Measurements from ENCODE around the gene USF3. TPM values are rescaled to one million over a fixed set of nuclear protein-coding genes. Genes with fewer than 3 reads are reported as not detected.
A peak's percentile ranks its signal among the peaks of the same experiment; 100 is the strongest.

The USF3 gene, protein sequence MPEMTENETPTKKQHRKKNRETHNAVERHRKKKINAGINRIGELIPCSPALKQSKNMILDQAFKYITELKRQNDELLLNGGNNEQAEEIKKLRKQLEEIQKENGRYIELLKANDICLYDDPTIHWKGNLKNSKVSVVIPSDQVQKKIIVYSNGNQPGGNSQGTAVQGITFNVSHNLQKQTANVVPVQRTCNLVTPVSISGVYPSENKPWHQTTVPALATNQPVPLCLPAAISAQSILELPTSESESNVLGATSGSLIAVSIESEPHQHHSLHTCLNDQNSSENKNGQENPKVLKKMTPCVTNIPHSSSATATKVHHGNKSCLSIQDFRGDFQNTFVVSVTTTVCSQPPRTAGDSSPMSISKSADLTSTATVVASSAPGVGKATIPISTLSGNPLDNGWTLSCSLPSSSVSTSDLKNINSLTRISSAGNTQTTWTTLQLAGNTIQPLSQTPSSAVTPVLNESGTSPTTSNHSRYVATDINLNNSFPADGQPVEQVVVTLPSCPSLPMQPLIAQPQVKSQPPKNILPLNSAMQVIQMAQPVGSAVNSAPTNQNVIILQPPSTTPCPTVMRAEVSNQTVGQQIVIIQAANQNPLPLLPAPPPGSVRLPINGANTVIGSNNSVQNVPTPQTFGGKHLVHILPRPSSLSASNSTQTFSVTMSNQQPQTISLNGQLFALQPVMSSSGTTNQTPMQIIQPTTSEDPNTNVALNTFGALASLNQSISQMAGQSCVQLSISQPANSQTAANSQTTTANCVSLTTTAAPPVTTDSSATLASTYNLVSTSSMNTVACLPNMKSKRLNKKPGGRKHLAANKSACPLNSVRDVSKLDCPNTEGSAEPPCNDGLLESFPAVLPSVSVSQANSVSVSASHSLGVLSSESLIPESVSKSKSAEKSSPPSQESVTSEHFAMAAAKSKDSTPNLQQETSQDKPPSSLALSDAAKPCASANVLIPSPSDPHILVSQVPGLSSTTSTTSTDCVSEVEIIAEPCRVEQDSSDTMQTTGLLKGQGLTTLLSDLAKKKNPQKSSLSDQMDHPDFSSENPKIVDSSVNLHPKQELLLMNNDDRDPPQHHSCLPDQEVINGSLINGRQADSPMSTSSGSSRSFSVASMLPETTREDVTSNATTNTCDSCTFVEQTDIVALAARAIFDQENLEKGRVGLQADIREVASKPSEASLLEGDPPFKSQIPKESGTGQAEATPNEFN (N-terminal part only)
- 15.1 TPM for total RNA-seq
- long read RNA-seq, partial matches to known transcripts = 1 of 4 reads
- long read RNA-seq, other reads (novel, unspliced or antisense) = 3 of 4 reads

- peak; percentile 91 for DNase-seq (ENCODE audit: low spot score)
These were observed at the start of gene USF3 for GRCh38 chr3:113695786-113696645. USF3 (minus strand) TSS chr3:113696642; CDS start chr3:113674878, 21,764 bp downstream.

DNA sequence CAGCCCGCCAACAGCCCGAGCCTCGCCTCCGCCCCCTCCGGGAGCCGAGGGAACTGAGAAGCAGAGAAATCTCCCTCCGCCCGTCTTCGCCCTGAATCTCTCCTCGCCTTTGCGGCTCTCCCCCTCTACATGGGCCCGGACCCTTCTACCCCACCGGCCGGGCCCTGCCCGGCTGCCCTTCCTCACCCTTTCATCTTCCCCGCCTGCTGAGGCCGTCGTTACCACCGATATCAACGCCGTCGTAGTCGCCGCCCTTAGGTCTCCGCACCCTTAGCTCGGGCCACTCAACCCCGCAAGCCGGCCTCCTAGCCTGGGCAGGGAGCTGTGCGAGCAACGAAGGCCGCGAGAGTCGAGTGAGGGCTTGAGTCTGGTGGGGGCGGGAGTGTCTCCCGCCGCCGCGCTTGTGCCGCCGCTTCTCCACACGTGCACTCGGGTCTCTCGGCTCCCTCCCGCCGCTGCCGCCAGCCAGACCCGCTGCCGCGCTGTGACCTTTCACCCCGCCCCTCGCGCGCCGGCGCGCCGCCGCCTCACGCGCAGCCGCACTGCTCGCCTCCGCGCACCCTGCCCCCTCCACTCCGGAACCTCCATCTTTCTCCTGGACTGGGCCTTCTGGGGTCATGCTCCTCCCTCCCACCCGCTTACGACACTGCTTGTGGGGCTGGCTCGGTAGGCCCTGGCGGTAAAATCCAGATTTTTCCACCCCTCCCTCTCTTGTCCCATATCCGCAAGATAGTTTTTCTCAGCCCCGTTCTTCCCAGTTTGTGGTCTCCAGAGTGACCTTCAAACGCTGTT is 49.5 kb upstream of the USF3 start, which contains the start of gene NAA50:
TSS of gene NAA50 (minus strand) at position 494 of the 792 bp plus-strand sequence. CDS start at position 194, 300 bp downstream.
- DNase-seq (ENCODE audit: low spot score) = peak; percentile 98

GRCh38 chr3:113744941-113745755 is 48.7 kb upstream of the USF3 start:
- DNase-seq (ENCODE audit: low spot score) = no peak

DNA sequence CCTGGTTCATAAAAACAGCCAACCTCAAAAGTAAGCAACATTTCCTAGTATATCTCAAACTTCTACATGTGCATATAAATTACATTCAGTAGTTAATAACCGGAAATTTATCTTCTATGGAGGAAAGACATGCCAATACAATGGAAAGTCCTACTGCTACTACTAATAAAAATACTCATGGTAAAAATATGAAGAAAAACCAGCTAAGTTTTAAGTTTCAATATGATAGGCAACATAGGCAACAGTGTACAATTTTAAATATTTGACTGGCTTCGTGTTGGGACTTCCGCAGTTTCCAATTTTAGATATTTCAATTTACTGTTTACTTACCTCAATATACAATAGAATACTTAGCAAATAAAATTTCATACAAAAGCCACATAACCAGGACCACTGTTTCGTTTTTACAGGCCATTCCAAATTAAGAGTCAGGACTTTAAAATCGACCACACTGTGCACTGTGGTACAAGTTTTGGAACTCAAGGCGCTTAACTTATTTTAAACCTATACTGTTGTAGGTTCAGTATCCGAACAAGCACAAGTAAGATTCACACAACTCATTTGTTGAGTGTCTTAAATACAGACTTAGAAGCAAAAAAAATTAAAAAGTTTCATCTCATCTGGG is 46.7 kb upstream of the USF3 start:
- no peak for DNase-seq (ENCODE audit: low spot score)

DNA sequence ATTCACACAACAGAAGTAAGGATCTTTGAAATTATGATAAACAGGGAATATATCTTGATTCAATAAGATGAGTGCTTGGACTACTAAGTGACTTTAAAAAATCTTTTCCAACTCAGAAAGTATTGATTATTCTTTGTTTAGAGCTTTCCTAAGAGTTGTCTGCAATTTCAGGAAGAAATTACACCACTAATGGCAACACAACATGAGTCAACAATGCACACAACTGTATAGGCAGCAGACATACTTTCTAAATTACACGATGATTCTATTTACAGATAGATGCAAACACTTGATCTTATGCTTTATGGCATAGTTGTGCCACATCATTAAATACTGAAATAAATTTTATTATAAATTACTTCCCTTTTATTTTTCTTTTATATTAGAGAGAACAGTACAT is 45.2 kb upstream of the USF3 start:
- no peak for DNase-seq (ENCODE audit: low spot score)

GRCh38 chr3:113741086-113741485 is 44.6 kb upstream of the USF3 start:
- no peak for DNase-seq (ENCODE audit: low spot score)

- no peak for DNase-seq (ENCODE audit: low spot score)
These were observed 40.2 kb upstream of the USF3 start for GRCh38 chr3:113736548-113737089.

GRCh38 chr3:113731694-113732093 is 35.3 kb upstream of the USF3 start:
- DNase-seq (ENCODE audit: low spot score) = no peak

DNA sequence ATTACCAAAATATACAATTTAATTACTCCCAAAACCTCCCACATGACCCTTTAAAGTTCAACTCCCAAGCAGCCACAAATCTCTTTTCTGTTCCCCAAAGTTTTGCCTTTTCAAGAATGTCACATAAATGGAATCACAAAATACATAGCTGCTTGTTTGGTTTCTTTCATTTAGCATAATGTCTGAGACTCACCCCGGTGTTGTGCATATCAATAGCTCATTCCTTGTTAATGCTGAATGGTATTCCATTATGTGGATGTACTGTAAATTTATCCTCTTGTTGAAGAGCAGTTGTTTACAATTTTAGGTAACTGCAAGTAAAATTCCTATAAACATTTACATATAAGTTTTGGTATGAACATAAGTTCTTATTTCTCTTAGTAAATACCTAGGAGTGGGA is 34.1 kb upstream of the USF3 start:
- DNase-seq (ENCODE audit: low spot score) = no peak

DNA sequence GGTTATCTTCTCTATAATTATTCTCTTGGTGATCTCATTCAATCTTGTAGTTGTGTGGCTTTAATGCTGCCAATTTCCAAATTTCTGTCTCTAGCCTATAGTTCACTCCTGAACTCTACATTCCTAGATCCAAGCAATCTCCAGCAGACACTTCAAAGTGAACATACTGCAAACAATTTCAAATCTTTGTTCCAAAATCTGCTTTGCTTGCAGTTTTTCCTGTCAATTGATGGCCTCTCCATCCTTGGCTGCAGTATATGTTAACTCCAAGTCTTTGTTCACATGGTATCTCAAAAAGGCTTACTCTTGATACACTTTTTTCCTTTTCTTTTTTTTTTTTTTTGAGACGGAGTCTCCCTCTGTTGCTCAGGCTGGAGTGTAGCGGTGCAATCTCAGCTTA is 32.2 kb upstream of the USF3 start:
- DNase-seq (ENCODE audit: low spot score) = no peak

DNA sequence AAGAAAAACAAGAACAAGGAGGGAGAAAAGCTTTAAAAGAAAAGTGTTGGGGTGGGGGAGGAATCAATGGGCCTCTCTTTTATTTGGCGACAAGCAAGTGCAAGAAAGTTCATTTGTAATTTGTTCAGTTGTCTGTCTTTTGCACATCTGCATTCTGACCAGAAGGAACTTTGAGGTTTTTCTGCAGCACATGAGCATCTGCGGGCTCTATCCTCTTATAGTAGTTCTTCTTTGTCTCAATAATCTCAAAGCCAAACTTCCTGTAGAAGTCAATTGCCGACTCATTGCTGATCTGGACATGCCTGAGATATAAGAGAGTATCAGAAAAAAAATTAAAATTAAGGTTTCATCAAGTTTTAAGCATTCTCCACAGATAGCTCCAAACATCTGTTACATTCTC is 25.2 kb upstream of the USF3 start:
- DNase-seq (ENCODE audit: low spot score) = no peak

DNA sequence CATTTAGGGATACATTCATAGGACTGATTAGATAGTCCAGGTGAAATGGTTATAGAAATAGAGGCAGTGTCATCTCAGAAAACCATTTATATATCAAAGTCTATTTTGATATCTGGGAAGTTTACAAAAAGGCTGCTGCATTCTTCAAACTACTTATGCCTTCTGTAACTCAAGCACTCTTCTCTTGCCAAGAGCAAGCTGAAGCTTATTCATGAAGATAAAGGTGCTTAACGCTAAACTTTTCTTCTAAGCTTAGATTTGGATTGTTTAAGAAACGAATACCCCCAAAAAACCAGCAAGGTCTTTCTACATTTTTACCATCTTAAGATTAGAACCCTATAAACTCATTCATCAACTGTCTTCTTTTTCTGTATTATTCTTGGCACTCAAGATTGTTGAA is 23.3 kb upstream of the USF3 start:
- no peak for DNase-seq (ENCODE audit: low spot score)

- no peak for DNase-seq (ENCODE audit: low spot score)
These were observed 22.9 kb upstream of the USF3 start for GRCh38 chr3:113719294-113719693.

DNA sequence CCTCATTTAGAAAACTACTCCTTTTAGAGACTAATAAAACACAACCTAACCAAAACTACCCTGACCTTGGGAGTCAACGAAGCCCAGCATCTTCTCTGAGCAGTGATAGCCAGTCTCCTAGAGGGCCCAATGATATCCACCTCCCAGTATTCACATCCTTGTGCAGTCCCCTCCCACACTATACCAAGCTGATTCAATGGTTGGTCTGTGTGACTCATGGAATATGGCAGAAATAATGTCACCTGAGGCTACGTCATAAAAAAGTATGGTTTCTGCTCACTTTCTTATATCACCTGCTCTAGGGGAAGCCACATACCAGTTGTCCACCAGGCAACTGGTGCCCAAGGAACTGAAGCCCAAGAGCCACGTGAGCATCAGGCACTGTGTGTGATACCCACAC is 21.4 kb upstream of the USF3 start:
- DNase-seq (ENCODE audit: low spot score) = no peak

- no peak for DNase-seq (ENCODE audit: low spot score)
These were observed 20.9 kb upstream of the USF3 start for GRCh38 chr3:113717308-113717707.

- no peak for DNase-seq (ENCODE audit: low spot score)
These were observed 18.3 kb upstream of the USF3 start for GRCh38 chr3:113714702-113715101.

DNA sequence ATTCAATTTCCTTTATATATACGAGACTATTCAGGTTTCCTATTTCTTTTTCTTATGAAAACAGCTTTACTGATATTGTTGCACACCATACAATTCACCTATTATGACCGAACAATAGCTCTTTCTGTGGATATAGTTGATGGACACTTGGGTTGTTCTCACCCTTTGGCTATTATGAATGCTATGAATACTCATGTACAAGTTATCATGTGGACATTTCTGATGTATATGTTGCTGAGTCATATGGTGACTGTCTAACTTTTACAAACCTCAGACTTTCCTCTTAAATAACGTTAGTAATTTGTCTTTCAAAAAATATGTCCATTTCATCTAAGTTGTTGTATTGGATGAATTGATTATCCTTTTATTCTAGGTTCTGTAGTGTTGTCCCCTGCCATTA is 15.7 kb upstream of the USF3 start:
- DNase-seq (ENCODE audit: low spot score) = no peak

GRCh38 chr3:113707835-113708234 is 11.4 kb upstream of the USF3 start:
- no peak for DNase-seq (ENCODE audit: low spot score)

All from mesenteric fat pad (tissue), 1 donor.